ENCODE measurements around the gene UBA6.

Gene UBA6

DNA sequence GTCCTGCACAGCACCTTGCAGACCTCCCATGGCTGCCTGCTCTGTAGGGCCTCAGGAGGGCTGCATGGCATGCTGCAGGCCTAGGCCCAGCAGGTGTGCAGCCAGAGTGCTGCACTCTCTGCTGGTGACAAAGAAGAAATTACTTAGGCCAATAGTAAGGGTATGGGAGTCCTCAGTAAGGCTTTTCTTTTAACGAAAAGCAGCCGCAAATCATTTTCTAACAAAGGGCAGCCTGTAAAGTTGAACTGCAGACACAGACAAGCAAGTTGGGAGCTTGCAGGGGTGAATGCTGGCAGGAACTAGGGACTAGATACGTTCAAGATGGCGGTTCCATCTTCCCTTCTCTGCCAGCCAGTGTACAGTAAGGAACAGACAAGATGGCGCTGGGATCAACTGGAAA is 22.4 kb upstream of the UBA6 start:
- TF ChIP-seq, protein P1, sequence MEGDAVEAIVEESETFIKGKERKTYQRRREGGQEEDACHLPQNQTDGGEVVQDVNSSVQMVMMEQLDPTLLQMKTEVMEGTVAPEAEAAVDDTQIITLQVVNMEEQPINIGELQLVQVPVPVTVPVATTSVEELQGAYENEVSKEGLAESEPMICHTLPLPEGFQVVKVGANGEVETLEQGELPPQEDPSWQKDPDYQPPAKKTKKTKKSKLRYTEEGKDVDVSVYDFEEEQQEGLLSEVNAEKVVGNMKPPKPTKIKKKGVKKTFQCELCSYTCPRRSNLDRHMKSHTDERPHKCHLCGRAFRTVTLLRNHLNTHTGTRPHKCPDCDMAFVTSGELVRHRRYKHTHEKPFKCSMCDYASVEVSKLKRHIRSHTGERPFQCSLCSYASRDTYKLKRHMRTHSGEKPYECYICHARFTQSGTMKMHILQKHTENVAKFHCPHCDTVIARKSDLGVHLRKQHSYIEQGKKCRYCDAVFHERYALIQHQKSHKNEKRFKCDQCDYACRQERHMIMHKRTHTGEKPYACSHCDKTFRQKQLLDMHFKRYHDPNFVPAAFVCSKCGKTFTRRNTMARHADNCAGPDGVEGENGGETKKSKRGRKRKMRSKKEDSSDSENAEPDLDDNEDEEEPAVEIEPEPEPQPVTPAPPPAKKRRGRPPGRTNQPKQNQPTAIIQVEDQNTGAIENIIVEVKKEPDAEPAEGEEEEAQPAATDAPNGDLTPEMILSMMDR (IDR thresholded peaks at IDR 0.05; ENCODE audit: low read depth, low read length, poor library complexity, severe bottlenecking), result no peak
- TF ChIP-seq EZH2phosphoT487 (IDR thresholded peaks at IDR 0.05; ENCODE audit: borderline replicate concordance, low read length), result no peak
- Histone ChIP-seq H3K79me2 (ENCODE audit: control insufficient read depth, low read length) (no peaks in the 10 kb centered on the region), H3K9me2 (replicated peaks; ENCODE audit: control insufficient read depth, low read length) (no peaks in the 10 kb centered on the region), H3K4me3 (ENCODE audit: low read length) (no peak overlapping the region), H3K9me3 (ENCODE audit: control insufficient read depth, insufficient read depth, low read length) (no peaks in the 10 kb centered on the region), H4K20me1 (ENCODE audit: control insufficient read depth, insufficient read depth, low read depth, low read length) (no peaks in the 10 kb centered on the region), H3K27me3 (ENCODE audit: control insufficient read depth, low read length) (no peaks in the 10 kb centered on the region), H3K36me3 (ENCODE audit: control insufficient read depth, low read length) (0 out of 2 replicates have a peak, but pooled peaks cover 5% of the 10 kb centered on the region), H3F3A (ENCODE audit: control insufficient read depth, insufficient read depth) (no peaks in the 10 kb centered on the region), H3K27ac (ENCODE audit: low read depth, low read length) (no peak overlapping the region), H3K4me1 (ENCODE audit: control insufficient read depth, low read length) (no peaks in the 10 kb centered on the region), H3K4me2 (ENCODE audit: low read length) (no peak overlapping the region)

DNA sequence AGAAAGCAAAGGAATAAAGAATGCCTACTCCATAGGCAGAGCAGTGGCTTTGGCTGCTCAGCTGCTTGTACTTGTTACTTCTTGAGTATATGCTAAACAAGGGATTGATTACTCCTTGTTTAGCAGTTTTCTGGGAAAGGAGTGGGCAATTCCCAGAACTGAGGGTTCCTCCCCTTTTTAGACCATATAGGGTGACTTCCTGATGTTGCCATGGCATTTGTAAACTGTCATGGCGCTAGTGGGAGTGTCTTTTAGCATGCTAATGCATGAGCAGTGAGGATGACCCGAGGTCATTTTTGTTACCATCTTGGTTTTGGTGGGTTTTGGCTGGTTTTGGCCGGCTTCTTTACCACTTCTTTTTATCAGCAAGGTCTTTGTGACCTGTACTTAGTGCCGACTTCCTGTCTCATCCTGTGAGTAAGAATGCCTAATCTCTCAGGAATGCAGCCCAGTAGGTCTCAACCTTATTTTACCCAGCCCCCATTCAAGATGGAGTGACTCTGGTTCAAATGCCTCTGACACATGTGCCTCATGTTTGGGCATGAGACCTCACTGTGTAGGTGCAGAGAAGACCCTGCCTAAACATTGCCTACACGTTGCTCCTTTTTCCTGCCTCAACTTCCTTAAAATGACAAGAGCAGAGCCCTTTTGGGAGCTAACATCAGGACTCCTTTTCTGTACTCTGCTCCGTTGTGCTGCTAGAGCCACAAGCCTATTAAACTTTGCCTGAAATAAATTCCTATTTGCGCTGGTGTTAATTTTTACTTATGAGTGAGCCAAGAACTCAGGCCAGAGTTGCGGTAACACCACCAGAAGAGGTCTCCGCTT is 21.0 kb upstream of the UBA6 start:
- Histone ChIP-seq H3K4me2 (ENCODE audit: low read length) (no peak overlapping the region), H3K27ac (ENCODE audit: low read depth, low read length) (no peak overlapping the region), H4K20me1 (ENCODE audit: control insufficient read depth, insufficient read depth, low read depth, low read length) (no peaks in the 10 kb centered on the region)

DNA sequence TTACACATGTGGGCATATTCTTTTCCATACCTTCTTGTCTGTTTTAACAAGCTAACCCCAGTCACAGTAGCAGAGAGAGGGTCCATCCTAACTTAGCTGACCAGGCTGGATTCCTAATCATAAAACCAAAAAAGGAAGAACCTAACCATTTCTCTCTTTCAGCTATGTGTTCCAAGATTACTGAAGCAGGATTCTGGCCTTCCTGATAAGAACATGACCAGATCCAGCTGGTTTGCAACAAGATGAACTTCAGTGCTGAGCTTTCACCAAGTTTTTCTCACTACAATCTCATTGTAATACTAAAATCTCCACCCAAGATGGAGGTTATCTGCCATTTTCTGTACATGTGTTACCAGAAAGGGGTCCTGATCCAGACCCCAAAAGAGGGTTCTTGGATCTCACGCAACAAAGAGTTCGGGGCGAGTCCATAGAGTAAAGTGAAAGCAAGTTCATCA is 20.4 kb upstream of the UBA6 start:
- Histone ChIP-seq H3K36me3 (ENCODE audit: control insufficient read depth, low read length) (0 out of 2 replicates have a peak, but pooled peaks cover 5% of the 10 kb centered on the region), H3F3A (ENCODE audit: control insufficient read depth, insufficient read depth) (no peaks in the 10 kb centered on the region), H4K20me1 (ENCODE audit: control insufficient read depth, insufficient read depth, low read depth, low read length) (no peaks in the 10 kb centered on the region), H3K4me2 (ENCODE audit: low read length) (no peak overlapping the region), H3K9me3 (ENCODE audit: control insufficient read depth, insufficient read depth, low read length) (no peaks in the 10 kb centered on the region), H3K27ac (ENCODE audit: low read depth, low read length) (no peak overlapping the region), H3K4me1 (ENCODE audit: control insufficient read depth, low read length) (no peaks in the 10 kb centered on the region), H3K4me3 (ENCODE audit: low read length) (no peak overlapping the region), H3K79me2 (ENCODE audit: control insufficient read depth, low read length) (no peaks in the 10 kb centered on the region), H3K27me3 (ENCODE audit: control insufficient read depth, low read length) (no peaks in the 10 kb centered on the region), H3K9me2 (replicated peaks; ENCODE audit: control insufficient read depth, low read length) (no peaks in the 10 kb centered on the region)
- TF ChIP-seq, protein P1 (IDR thresholded peaks at IDR 0.05; ENCODE audit: low read depth, low read length, poor library complexity, severe bottlenecking), result no peak
- no peak for TF ChIP-seq EZH2phosphoT487 (IDR thresholded peaks at IDR 0.05; ENCODE audit: borderline replicate concordance, low read length)

More for the DNA sequence above, 21.0 kb upstream of the UBA6 start:
- TF ChIP-seq, protein P1 (IDR thresholded peaks at IDR 0.05; ENCODE audit: low read depth, low read length, poor library complexity, severe bottlenecking), result no peak
- TF ChIP-seq EZH2phosphoT487 (IDR thresholded peaks at IDR 0.05; ENCODE audit: borderline replicate concordance, low read length), result no peak
- H3K9me3 ChIP-seq (ENCODE audit: control insufficient read depth, insufficient read depth, low read length), result no peaks in the 10 kb centered on the region
- 0 out of 2 replicates have a peak, but pooled peaks cover 5% of the 10 kb centered on the region for H3K36me3 ChIP-seq (ENCODE audit: control insufficient read depth, low read length)
- no peak overlapping the region for H3K4me3 ChIP-seq (ENCODE audit: low read length)
- H3F3A ChIP-seq (ENCODE audit: control insufficient read depth, insufficient read depth), result no peaks in the 10 kb centered on the region
- no peaks in the 10 kb centered on the region for H3K4me1 ChIP-seq (ENCODE audit: control insufficient read depth, low read length)
- H3K79me2 ChIP-seq (ENCODE audit: control insufficient read depth, low read length), result no peaks in the 10 kb centered on the region
- H3K9me2 ChIP-seq (replicated peaks; ENCODE audit: control insufficient read depth, low read length), result no peaks in the 10 kb centered on the region
- H3K27me3 ChIP-seq (ENCODE audit: control insufficient read depth, low read length), result no peaks in the 10 kb centered on the region

All from DOHH2 (cell line).